Measurements from ENCODE around the gene TMEM203. TPM values are rescaled to one million over a fixed set of nuclear protein-coding genes. Genes with fewer than 3 reads are reported as not detected.

The TMEM203 gene
- polyA plus RNA-seq, 1 donor (not counting 4 experiments of a cell fraction or from before 2014, with no cell fraction given): 29.2 TPM

GRCh38 chr9:137165250-137165836, 40.1 kb downstream of the TMEM203 start:
- dilution Hi-C loops (cut with MboI; ENCODE audit: extremely low pct_ligation_motif_present, low sequenced_read_pairs): no loop called here
- Histone ChIP-seq H3K36me3 (ENCODE audit: control insufficient read depth in 2 of 2, extremely low read depth in 1 of 2, insufficient read depth in 2 of 2, low read length in 2 of 2) (no peaks in the 10 kb centered on the region), H3K9ac (ENCODE audit: control insufficient read depth, extremely low read depth, insufficient read depth, low read length) (no peak overlapping the region), H3K79me2 (ENCODE audit: control insufficient read depth, insufficient read depth, low read length) (no peaks in the 10 kb centered on the region), H3K27me3 (ENCODE audit: control insufficient read depth, extremely low read depth, insufficient read depth, low read length) (peaks cover 85% of the 10 kb centered on the region), H3K4me1 (ENCODE audit: control insufficient read depth, extremely low read depth, insufficient read depth, low read length) (no peaks in the 10 kb centered on the region), H2AFZ (ENCODE audit: control insufficient read depth, low read length) (no peak overlapping the region), H3K27ac (ENCODE audit: control insufficient read depth, insufficient read depth, low read length) (no peak overlapping the region), H3K9me1 (ENCODE audit: control insufficient read depth, extremely low read depth, insufficient read depth, low read length) (no peaks in the 10 kb centered on the region), H4K20me1 (ENCODE audit: control insufficient read depth, extremely low read depth, insufficient read depth, low read length) (peaks cover 3% of the 10 kb centered on the region), H3K9me3 (ENCODE audit: control insufficient read depth, low read depth, low read length) (no peaks in the 10 kb centered on the region), H3K4me3 (ENCODE audit: control insufficient read depth in 2 of 3, extremely low read depth in 1 of 3, insufficient read depth in 2 of 3, low read depth in 1 of 3, low read length in 3 of 3) (no peak overlapping the region), H3K4me2 (ENCODE audit: control insufficient read depth, extremely low read depth, insufficient read depth, low read depth, low read length) (no peak overlapping the region)
- DNase-seq (ENCODE audit: low read depth, low spot score) (no peak), FAIRE-seq (no peak)
- TF ChIP-seq EZH2 (IDR thresholded peaks at IDR 0.05; ENCODE audit: low read length): no peak

DNA sequence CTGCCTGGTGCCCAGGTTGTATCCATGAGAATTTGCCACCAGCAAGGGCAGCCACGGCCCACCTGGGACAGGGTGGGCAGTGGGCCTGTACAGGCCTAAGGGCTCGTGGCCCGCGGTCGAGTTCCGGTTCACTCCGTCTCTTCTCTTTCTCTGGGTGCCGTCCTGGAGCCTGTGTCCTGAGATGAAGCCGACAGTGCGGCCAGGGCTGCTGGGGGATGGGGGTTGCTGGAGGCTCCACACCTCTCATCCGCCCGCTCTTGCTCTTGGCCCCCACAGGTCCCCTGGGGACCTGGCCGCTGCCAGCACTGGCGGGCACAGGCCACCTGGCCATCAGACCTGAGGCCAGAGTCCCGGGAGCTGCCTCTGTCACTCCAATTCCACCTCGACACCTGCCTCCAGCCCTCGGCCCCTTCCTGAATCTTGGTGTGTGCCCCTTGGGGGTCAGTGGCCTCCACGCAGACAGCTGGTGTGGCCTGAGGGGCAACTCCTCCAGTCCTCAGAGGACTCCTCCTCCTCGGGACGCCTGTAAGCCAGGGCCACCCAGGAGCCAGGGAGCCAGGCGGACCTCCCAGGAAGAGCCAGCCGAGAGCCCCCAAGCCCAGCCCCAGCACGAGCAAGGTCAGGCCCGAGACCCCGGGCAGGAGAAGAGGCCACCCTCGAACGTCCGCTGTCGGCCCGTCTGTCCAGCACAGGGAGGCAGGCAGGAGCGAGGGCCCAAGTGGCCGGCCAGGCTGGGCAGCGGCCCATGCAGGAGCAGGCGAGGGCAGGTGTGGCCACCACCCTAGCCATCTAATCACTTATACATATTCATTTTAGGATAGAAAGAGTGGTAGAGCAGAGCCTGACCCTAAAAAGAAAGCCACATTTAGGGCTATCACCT, 40.8 kb downstream of the TMEM203 start:
- Histone ChIP-seq H3K79me2 (ENCODE audit: control insufficient read depth, insufficient read depth, low read length) (no peaks in the 10 kb centered on the region), H2AFZ (ENCODE audit: control insufficient read depth, low read length) (no peak overlapping the region), H3K4me1 (ENCODE audit: control insufficient read depth, extremely low read depth, insufficient read depth, low read length) (no peaks in the 10 kb centered on the region), H3K4me3 (ENCODE audit: control insufficient read depth in 2 of 3, extremely low read depth in 1 of 3, insufficient read depth in 2 of 3, low read depth in 1 of 3, low read length in 3 of 3) (no peak overlapping the region), H3K36me3 (ENCODE audit: control insufficient read depth in 2 of 2, extremely low read depth in 1 of 2, insufficient read depth in 2 of 2, low read length in 2 of 2) (no peaks in the 10 kb centered on the region), H3K4me2 (ENCODE audit: control insufficient read depth, extremely low read depth, insufficient read depth, low read depth, low read length) (no peak overlapping the region), H3K27me3 (ENCODE audit: control insufficient read depth, extremely low read depth, insufficient read depth, low read length) (peaks cover 85% of the 10 kb centered on the region), H3K9me3 (ENCODE audit: control insufficient read depth, low read depth, low read length) (no peaks in the 10 kb centered on the region), H3K27ac (ENCODE audit: control insufficient read depth, insufficient read depth, low read length) (no peak overlapping the region), H3K9me1 (ENCODE audit: control insufficient read depth, extremely low read depth, insufficient read depth, low read length) (no peaks in the 10 kb centered on the region), H4K20me1 (ENCODE audit: control insufficient read depth, extremely low read depth, insufficient read depth, low read length) (no peaks in the 10 kb centered on the region), H3K9ac (ENCODE audit: control insufficient read depth, extremely low read depth, insufficient read depth, low read length) (no peak overlapping the region)
- no peak for TF ChIP-seq EZH2 (IDR thresholded peaks at IDR 0.05; ENCODE audit: low read length)
- DNase-seq (ENCODE audit: low read depth, low spot score) (no peak), FAIRE-seq (no peak)
- dilution Hi-C loops (cut with MboI; ENCODE audit: extremely low pct_ligation_motif_present, low sequenced_read_pairs): no loop called here

- DNase-seq (ENCODE audit: low read depth, low spot score): no peak
- FAIRE-seq: no peak
- TF ChIP-seq CTCF (optimal IDR thresholded peaks at IDR 0.05 in 1 of 3, IDR thresholded peaks at IDR 0.05 in 1 of 3, conservative IDR thresholded peaks at IDR 0.05 in 1 of 3; ENCODE audit: extremely low read depth in 1 of 3, insufficient read depth in 2 of 3, low read length in 3 of 3): no peak
- TF ChIP-seq EZH2 (IDR thresholded peaks at IDR 0.05; ENCODE audit: low read length): no peak
- no peaks in the 10 kb centered on the region for H3K79me2 ChIP-seq (ENCODE audit: control insufficient read depth, insufficient read depth, low read length)
- no peaks in the 10 kb centered on the region for H3K9me3 ChIP-seq (ENCODE audit: control insufficient read depth, low read depth, low read length)
- H3K4me3 ChIP-seq (ENCODE audit: control insufficient read depth in 2 of 3, extremely low read depth in 1 of 3, insufficient read depth in 2 of 3, low read depth in 1 of 3, low read length in 3 of 3): no peak overlapping the region
- H3K36me3 ChIP-seq (ENCODE audit: control insufficient read depth in 2 of 2, extremely low read depth in 1 of 2, insufficient read depth in 2 of 2, low read length in 2 of 2): no peaks in the 10 kb centered on the region
- no peaks in the 10 kb centered on the region for H3K4me1 ChIP-seq (ENCODE audit: control insufficient read depth, extremely low read depth, insufficient read depth, low read length)
- no peak overlapping the region for H3K27ac ChIP-seq (ENCODE audit: control insufficient read depth, insufficient read depth, low read length)
- no peak overlapping the region for H3K9ac ChIP-seq (ENCODE audit: control insufficient read depth, extremely low read depth, insufficient read depth, low read length)
- no peaks in the 10 kb centered on the region for H3K9me1 ChIP-seq (ENCODE audit: control insufficient read depth, extremely low read depth, insufficient read depth, low read length)
- dilution Hi-C loops (cut with MboI; ENCODE audit: extremely low pct_ligation_motif_present, low sequenced_read_pairs): no loop called here
- H3K27me3 ChIP-seq (ENCODE audit: control insufficient read depth, extremely low read depth, insufficient read depth, low read length): peaks cover 85% of the 10 kb centered on the region
- no peak overlapping the region for H3K4me2 ChIP-seq (ENCODE audit: control insufficient read depth, extremely low read depth, insufficient read depth, low read depth, low read length)
- H4K20me1 ChIP-seq (ENCODE audit: control insufficient read depth, extremely low read depth, insufficient read depth, low read length): no peaks in the 10 kb centered on the region
- no peak overlapping the region for H2AFZ ChIP-seq (ENCODE audit: control insufficient read depth, low read length)
These were observed 41.6 kb downstream of the TMEM203 start for GRCh38 chr9:137163805-137164204.

Measured in keratinocyte (primary cell).